ENCODE data around the gene TLR7. TPM values are rescaled to one million over a fixed set of nuclear protein-coding genes. Genes with fewer than 3 reads are reported as not detected.
A peak's percentile ranks its signal among the peaks of the same experiment; 100 is the strongest.

Gene TLR7
- not detected for total RNA-seq

- Mint-ChIP-seq H3K4me1 (peaks cover 2% of the 10 kb centered on the region), H3K36me3 (ENCODE audit: low read depth) (no peaks in the 10 kb centered on the region), H3K27me3 (peaks cover 1% of the 10 kb centered on the region), H3K9me3 (peaks cover 3% of the 10 kb centered on the region), H3K4me3 (no peak within 1 kb of the TSS), H3K27ac (no peak within 1 kb of the TSS)
- DNase-seq, result no peak
- ChIA-PET CTCF (no interaction called here), POLR2A (no interaction called here)
These were observed at the start of gene TLR7 for GRCh38 chrX:12866451-12867377. Gene TLR7, plus strand, starts transcription at chrX:12867072. Its CDS starts 507 bp downstream, at chrX:12867579.

GRCh38 chrX:12817528-12817927 lies 49.3 kb upstream of the TLR7 start:
- Mint-ChIP-seq H3K4me3 (no peak overlapping the region), H3K36me3 (ENCODE audit: low read depth) (peaks cover 39% of the 10 kb centered on the region), H3K27ac (no peak overlapping the region), H3K27me3 (no peaks in the 10 kb centered on the region), H3K9me3 (no peaks in the 10 kb centered on the region), H3K4me1 (peaks cover 2% of the 10 kb centered on the region)
- no peak for DNase-seq
- CTCF ChIA-PET, result no interaction called here
- POLR2A ChIA-PET, result no interaction called here

GRCh38 chrX:12819222-12819621 lies 47.6 kb upstream of the TLR7 start:
- no peaks in the 10 kb centered on the region for H3K9me3 Mint-ChIP-seq
- H3K27ac Mint-ChIP-seq, result no peak overlapping the region
- DNase-seq, result no peak
- no peak overlapping the region for H3K4me3 Mint-ChIP-seq
- ChIA-PET POLR2A (interaction anchor here (0.8 kb wide), 1 partner anchor 71 kb away, joined by 3 read pairs; no protein-coding TSS in a partner anchor), CTCF (no interaction called here)
- peaks cover 46% of the 10 kb centered on the region for H3K36me3 Mint-ChIP-seq (ENCODE audit: low read depth)
- H3K4me1 Mint-ChIP-seq, result peaks cover 2% of the 10 kb centered on the region
- no peaks in the 10 kb centered on the region for H3K27me3 Mint-ChIP-seq

- ChIA-PET POLR2A (no interaction called here), CTCF (no interaction called here)
- DNase-seq, result no peak
- Mint-ChIP-seq H3K27me3 (no peaks in the 10 kb centered on the region), H3K4me3 (no peak overlapping the region), H3K4me1 (peaks cover 2% of the 10 kb centered on the region), H3K36me3 (ENCODE audit: low read depth) (peaks cover 52% of the 10 kb centered on the region), H3K9me3 (no peaks in the 10 kb centered on the region), H3K27ac (no peak overlapping the region)
These were observed 46.1 kb upstream of the TLR7 start for GRCh38 chrX:12820737-12821136.

- no peak for DNase-seq
- CTCF ChIA-PET, result no interaction called here
- POLR2A ChIA-PET, result no interaction called here
- H3K9me3 Mint-ChIP-seq, result no peaks in the 10 kb centered on the region
- H3K4me1 Mint-ChIP-seq, result no peaks in the 10 kb centered on the region
- no peak overlapping the region for H3K4me3 Mint-ChIP-seq
- no peak overlapping the region for H3K27ac Mint-ChIP-seq
- H3K36me3 Mint-ChIP-seq (ENCODE audit: low read depth), result peaks cover 37% of the 10 kb centered on the region
- H3K27me3 Mint-ChIP-seq, result peaks cover 6% of the 10 kb centered on the region
These were observed 41.9 kb upstream of the TLR7 start for GRCh38 chrX:12824944-12825343.

- peaks cover 6% of the 10 kb centered on the region for H3K27me3 Mint-ChIP-seq
- no peaks in the 10 kb centered on the region for H3K9me3 Mint-ChIP-seq
- no peak overlapping the region for H3K27ac Mint-ChIP-seq
- DNase-seq, result no peak
- H3K4me3 Mint-ChIP-seq, result no peak overlapping the region
- H3K36me3 Mint-ChIP-seq (ENCODE audit: low read depth), result peaks cover 31% of the 10 kb centered on the region
- ChIA-PET CTCF (no interaction called here), POLR2A (no interaction called here)
- H3K4me1 Mint-ChIP-seq, result no peaks in the 10 kb centered on the region
These were observed 41.1 kb upstream of the TLR7 start for GRCh38 chrX:12825801-12826200.

- DNase-seq, result no peak
- Mint-ChIP-seq H3K27ac (peak overlapping the region; percentile 79), H3K4me1 (peaks cover 15% of the 10 kb centered on the region), H3K9me3 (no peaks in the 10 kb centered on the region), H3K36me3 (ENCODE audit: low read depth) (no peaks in the 10 kb centered on the region), H3K4me3 (no peak overlapping the region), H3K27me3 (peaks cover under 1% of the 10 kb centered on the region)
- ChIA-PET CTCF (interaction anchor here (1.0 kb wide), 1 partner anchor 29 kb away, joined by 3 read pairs; no protein-coding TSS in a partner anchor), POLR2A (no interaction called here)
These were observed 23.7 kb upstream of the TLR7 start for GRCh38 chrX:12843061-12843667.

- DNase-seq, result no peak
- H3K9me3 Mint-ChIP-seq, result no peaks in the 10 kb centered on the region
- POLR2A ChIA-PET, result no interaction called here
- H3K27ac Mint-ChIP-seq, result peak overlapping the region; percentile 79
- H3K4me3 Mint-ChIP-seq, result peak overlapping the region; percentile 38
- peaks cover 15% of the 10 kb centered on the region for H3K4me1 Mint-ChIP-seq
- CTCF ChIA-PET, result interaction anchor here (1.0 kb wide), 1 partner anchor 29 kb away, joined by 3 read pairs; no protein-coding TSS in a partner anchor
- no peaks in the 10 kb centered on the region for H3K36me3 Mint-ChIP-seq (ENCODE audit: low read depth)
- H3K27me3 Mint-ChIP-seq, result no peaks in the 10 kb centered on the region
These were observed 23.1 kb upstream of the TLR7 start for GRCh38 chrX:12843668-12844279.

- CTCF ChIA-PET, result interaction anchor here (1.0 kb wide), 1 partner anchor 30 kb away, joined by 3 read pairs; no protein-coding TSS in a partner anchor
- Mint-ChIP-seq H3K4me1 (peaks cover 15% of the 10 kb centered on the region), H3K27ac (peak overlapping the region; percentile 79), H3K9me3 (peaks cover 1% of the 10 kb centered on the region), H3K36me3 (ENCODE audit: low read depth) (no peaks in the 10 kb centered on the region), H3K4me3 (peak overlapping the region; percentile 38), H3K27me3 (no peaks in the 10 kb centered on the region)
- POLR2A ChIA-PET, result no interaction called here
- no peak for DNase-seq
These were observed 22.6 kb upstream of the TLR7 start for GRCh38 chrX:12844319-12844718.

- H3K4me3 Mint-ChIP-seq, result no peak overlapping the region
- peaks cover 2% of the 10 kb centered on the region for H3K4me1 Mint-ChIP-seq
- peaks cover 3% of the 10 kb centered on the region for H3K27me3 Mint-ChIP-seq
- H3K36me3 Mint-ChIP-seq (ENCODE audit: low read depth), result no peaks in the 10 kb centered on the region
- CTCF ChIA-PET, result no interaction called here
- POLR2A ChIA-PET, result no interaction called here
- H3K27ac Mint-ChIP-seq, result no peak overlapping the region
- H3K9me3 Mint-ChIP-seq, result peaks cover 3% of the 10 kb centered on the region
- DNase-seq, result no peak
These were observed 1.5 kb upstream of the TLR7 start for GRCh38 chrX:12865359-12865758.

GRCh38 chrX:12867685-12868084 lies 813 bp downstream of the TLR7 start:
- no peak for DNase-seq
- ChIA-PET CTCF (no interaction called here), POLR2A (no interaction called here)
- peaks cover 2% of the 10 kb centered on the region for H3K4me1 Mint-ChIP-seq
- H3K9me3 Mint-ChIP-seq, result peaks cover 3% of the 10 kb centered on the region
- H3K27ac Mint-ChIP-seq, result no peak overlapping the region
- peaks cover 4% of the 10 kb centered on the region for H3K27me3 Mint-ChIP-seq
- H3K36me3 Mint-ChIP-seq (ENCODE audit: low read depth), result no peaks in the 10 kb centered on the region
- H3K4me3 Mint-ChIP-seq, result no peak overlapping the region

- POLR2A ChIA-PET, result no interaction called here
- Mint-ChIP-seq H3K9me3 (peaks cover 3% of the 10 kb centered on the region), H3K27me3 (peaks cover 4% of the 10 kb centered on the region), H3K4me1 (peaks cover 2% of the 10 kb centered on the region), H3K27ac (no peak overlapping the region), H3K4me3 (no peak overlapping the region), H3K36me3 (ENCODE audit: low read depth) (no peaks in the 10 kb centered on the region)
- CTCF ChIA-PET, result no interaction called here
- DNase-seq, result no peak
These were observed 1.9 kb downstream of the TLR7 start for GRCh38 chrX:12868747-12869146.

- no peaks in the 10 kb centered on the region for H3K36me3 Mint-ChIP-seq (ENCODE audit: low read depth)
- no peak for DNase-seq
- H3K4me1 Mint-ChIP-seq, result peaks cover 2% of the 10 kb centered on the region
- H3K27ac Mint-ChIP-seq, result no peak overlapping the region
- H3K27me3 Mint-ChIP-seq, result peaks cover 3% of the 10 kb centered on the region
- no peak overlapping the region for H3K4me3 Mint-ChIP-seq
- ChIA-PET POLR2A (no interaction called here), CTCF (no interaction called here)
- H3K9me3 Mint-ChIP-seq, result no peaks in the 10 kb centered on the region
These were observed 4.4 kb downstream of the TLR7 start for GRCh38 chrX:12871257-12871656.
